ENCODE data around the gene TBX19. TPM values are rescaled to one million over a fixed set of nuclear protein-coding genes. Genes with fewer than 3 reads are reported as not detected.

The TBX19 gene
- total and polyA plus RNA-seq, 4 donors: 1.0 to 3.6 (median 1.7) TPM

DNA sequence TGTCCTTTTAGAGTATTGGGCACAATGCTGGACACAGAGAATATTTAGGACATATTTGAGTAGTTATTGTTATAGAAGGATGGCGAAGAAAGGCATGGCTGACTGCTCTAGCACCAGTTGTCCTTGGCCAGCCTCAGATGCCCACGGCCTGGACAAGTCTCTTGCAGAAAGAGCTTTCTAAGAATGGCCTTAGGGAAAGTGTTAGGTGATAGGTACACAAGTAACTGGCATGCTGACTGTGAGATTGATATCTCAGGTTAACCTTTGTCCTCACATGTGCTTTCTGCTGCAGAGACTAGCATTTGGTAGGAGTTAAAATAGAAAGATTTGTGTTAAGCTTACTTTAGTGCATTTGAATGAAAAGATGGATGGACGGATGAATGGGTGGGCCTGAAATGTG is 44.7 kb upstream of the TBX19 start:
- no peak for ATAC-seq (ENCODE audit: insufficient read depth, low FRiP score)
- Histone ChIP-seq H3K27ac (ENCODE audit: low read depth in 1 of 2, low read length in 1 of 2) (peak overlapping the region in 1 of 2 donors; percentile 60), H3K9me3 (ENCODE audit: control insufficient read depth in 4 of 4, insufficient read depth in 3 of 4, low read length in 3 of 4) (no peaks in the 10 kb centered on the region), H3K27me3 (ENCODE audit: control insufficient read depth in 3 of 3, insufficient read depth in 3 of 3, low read length in 2 of 3) (no peaks in the 10 kb centered on the region), H3K9ac (ENCODE audit: insufficient read depth in 1 of 2, low read length in 2 of 2) (no peak overlapping the region), H3K4me3 (no peak overlapping the region), H3K36me3 (ENCODE audit: control insufficient read depth in 4 of 4, insufficient read depth in 4 of 4, low read length in 4 of 4) (peaks cover 16 to 44% (median 25%) of the 10 kb centered on the region in 4 donors), H3K4me1 (ENCODE audit: control insufficient read depth in 5 of 5, insufficient read depth in 5 of 5, low read length in 5 of 5) (peaks cover 0 to 9% (median 4%) of the 10 kb centered on the region in 5 donors)
- no peak for DNase-seq
- TF ChIP-seq, protein P1, sequence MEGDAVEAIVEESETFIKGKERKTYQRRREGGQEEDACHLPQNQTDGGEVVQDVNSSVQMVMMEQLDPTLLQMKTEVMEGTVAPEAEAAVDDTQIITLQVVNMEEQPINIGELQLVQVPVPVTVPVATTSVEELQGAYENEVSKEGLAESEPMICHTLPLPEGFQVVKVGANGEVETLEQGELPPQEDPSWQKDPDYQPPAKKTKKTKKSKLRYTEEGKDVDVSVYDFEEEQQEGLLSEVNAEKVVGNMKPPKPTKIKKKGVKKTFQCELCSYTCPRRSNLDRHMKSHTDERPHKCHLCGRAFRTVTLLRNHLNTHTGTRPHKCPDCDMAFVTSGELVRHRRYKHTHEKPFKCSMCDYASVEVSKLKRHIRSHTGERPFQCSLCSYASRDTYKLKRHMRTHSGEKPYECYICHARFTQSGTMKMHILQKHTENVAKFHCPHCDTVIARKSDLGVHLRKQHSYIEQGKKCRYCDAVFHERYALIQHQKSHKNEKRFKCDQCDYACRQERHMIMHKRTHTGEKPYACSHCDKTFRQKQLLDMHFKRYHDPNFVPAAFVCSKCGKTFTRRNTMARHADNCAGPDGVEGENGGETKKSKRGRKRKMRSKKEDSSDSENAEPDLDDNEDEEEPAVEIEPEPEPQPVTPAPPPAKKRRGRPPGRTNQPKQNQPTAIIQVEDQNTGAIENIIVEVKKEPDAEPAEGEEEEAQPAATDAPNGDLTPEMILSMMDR (IDR thresholded peaks at IDR 0.05; ENCODE audit: control extremely low read depth, extremely low read depth): no peak
- WGBS, 2 donors: 77 to 88% methylated on average over 3 of the region's 3 CpGs

DNA sequence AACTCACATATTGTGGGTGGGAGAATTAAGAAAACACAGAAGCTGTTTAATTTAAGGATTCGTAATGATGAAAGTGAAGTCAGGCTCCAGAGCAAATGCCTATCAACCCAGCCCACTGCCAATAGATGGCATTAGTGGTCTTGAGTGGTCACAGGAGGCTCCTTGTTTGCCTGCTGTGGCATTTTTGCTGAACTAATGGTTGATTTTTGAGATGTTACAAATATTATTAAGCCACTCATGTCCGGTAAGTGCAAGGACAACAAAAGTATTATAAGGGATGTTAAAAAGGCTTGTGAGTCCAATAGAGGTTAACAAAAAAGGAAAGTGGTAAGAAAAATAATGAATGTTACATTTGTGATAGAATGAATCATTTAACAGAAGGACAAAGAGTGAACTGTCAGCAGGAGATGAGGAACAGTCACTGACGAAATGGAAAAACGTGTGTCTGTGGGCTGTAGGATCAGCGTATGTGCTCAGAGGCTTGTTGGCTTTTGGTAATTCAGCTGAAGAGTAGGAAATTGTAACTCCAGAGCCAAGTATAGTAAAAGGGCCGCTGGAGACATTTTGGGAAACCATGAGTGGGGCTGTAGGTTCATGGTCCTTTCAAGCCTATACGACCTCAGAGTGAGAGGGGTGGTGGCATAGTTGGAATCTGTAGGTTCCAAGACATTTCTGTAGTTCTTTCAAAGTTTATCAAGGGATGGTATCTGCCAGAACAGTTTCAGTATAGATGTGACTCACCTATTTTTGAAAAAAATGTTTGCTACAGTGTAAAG is 43.7 kb upstream of the TBX19 start:
- TF ChIP-seq, protein P1 (IDR thresholded peaks at IDR 0.05; ENCODE audit: control extremely low read depth, extremely low read depth): no peak
- peaks cover 0 to 8% (median 3%) of the 10 kb centered on the region in 5 donors for H3K4me1 ChIP-seq (ENCODE audit: control insufficient read depth in 5 of 5, insufficient read depth in 5 of 5, low read length in 5 of 5)
- DNase-seq (no peak), ATAC-seq (ENCODE audit: insufficient read depth, low FRiP score) (no peak)
- no peak overlapping the region for H3K9ac ChIP-seq (ENCODE audit: insufficient read depth in 1 of 2, low read length in 2 of 2)
- H3K9me3 ChIP-seq (ENCODE audit: control insufficient read depth in 4 of 4, insufficient read depth in 3 of 4, low read length in 3 of 4): peaks cover 0 to 2% (median 0%) of the 10 kb centered on the region in 4 donors
- peaks cover 13 to 48% (median 24%) of the 10 kb centered on the region in 4 donors for H3K36me3 ChIP-seq (ENCODE audit: control insufficient read depth in 4 of 4, insufficient read depth in 4 of 4, low read length in 4 of 4)
- H3K4me3 ChIP-seq: no peak overlapping the region
- H3K27me3 ChIP-seq (ENCODE audit: control insufficient read depth in 3 of 3, insufficient read depth in 3 of 3, low read length in 2 of 3): no peaks in the 10 kb centered on the region
- WGBS, 2 donors: 88 to 94% methylated on average over 7 of the region's 7 CpGs
- no peak overlapping the region for H3K27ac ChIP-seq (ENCODE audit: low read depth in 1 of 2, low read length in 1 of 2)

DNA sequence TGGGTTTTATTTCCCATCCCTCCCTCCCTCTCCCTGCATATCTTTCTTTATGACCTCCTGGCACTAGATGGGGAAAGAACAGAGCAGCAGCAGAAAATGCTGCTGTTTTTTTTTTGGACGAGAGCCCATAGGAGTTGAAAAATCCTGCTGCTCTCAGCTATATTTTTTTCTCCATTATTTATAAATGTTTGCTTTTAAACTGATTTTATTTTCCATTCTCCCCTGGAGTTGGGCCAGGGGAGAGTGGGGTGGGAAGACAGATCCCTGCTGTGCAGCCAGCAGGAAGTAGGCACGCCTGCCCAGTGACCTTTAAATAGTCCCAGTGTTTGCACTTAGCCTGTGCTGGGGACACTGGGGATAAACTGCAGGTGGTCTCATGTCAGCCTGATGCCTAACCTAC is 37.5 kb upstream of the TBX19 start:
- H3K9ac ChIP-seq (ENCODE audit: insufficient read depth in 1 of 2, low read length in 2 of 2): no peak overlapping the region

More for the DNA sequence above, 37.5 kb upstream of the TBX19 start:
- peaks cover 0 to 34% (median 18%) of the 10 kb centered on the region in 5 donors for H3K4me1 ChIP-seq (ENCODE audit: control insufficient read depth in 5 of 5, insufficient read depth in 5 of 5, low read length in 5 of 5)
- DNase-seq (peak; percentile 85 to 97 (median 97)), ATAC-seq (ENCODE audit: insufficient read depth, low FRiP score) (no peak)
- TF ChIP-seq, protein P1 (IDR thresholded peaks at IDR 0.05; ENCODE audit: control extremely low read depth, extremely low read depth): no peak
- WGBS, 2 donors: 57 to 74% methylated on average over 2 of the region's 2 CpGs
- peaks cover 0 to 2% (median 0%) of the 10 kb centered on the region in 4 donors for H3K9me3 ChIP-seq (ENCODE audit: control insufficient read depth in 4 of 4, insufficient read depth in 3 of 4, low read length in 3 of 4)
- H3K36me3 ChIP-seq (ENCODE audit: control insufficient read depth in 4 of 4, insufficient read depth in 4 of 4, low read length in 4 of 4): peaks cover 11 to 26% (median 26%) of the 10 kb centered on the region in 4 donors
- H3K4me3 ChIP-seq: no peak overlapping the region
- no peaks in the 10 kb centered on the region for H3K27me3 ChIP-seq (ENCODE audit: control insufficient read depth in 3 of 3, insufficient read depth in 3 of 3, low read length in 2 of 3)
- peak overlapping the region in 1 of 2 donors; percentile 66 for H3K27ac ChIP-seq (ENCODE audit: low read depth in 1 of 2, low read length in 1 of 2)

Data from lung (tissue), 12 donors.